GM12801 (cell line): ENCODE data around the gene CAPG.

Source experiments
- TF ChIP-seq, protein P1 (sequence below): IDR thresholded peaks from one replicate; pipeline ENCODE4 v1.5.1; 2011; ENCODE audit warnings: control low read depth; ENCODE audit not compliant: insufficient read length; ENCODE audit errors: extremely low read depth

CAPG gene

DNA sequence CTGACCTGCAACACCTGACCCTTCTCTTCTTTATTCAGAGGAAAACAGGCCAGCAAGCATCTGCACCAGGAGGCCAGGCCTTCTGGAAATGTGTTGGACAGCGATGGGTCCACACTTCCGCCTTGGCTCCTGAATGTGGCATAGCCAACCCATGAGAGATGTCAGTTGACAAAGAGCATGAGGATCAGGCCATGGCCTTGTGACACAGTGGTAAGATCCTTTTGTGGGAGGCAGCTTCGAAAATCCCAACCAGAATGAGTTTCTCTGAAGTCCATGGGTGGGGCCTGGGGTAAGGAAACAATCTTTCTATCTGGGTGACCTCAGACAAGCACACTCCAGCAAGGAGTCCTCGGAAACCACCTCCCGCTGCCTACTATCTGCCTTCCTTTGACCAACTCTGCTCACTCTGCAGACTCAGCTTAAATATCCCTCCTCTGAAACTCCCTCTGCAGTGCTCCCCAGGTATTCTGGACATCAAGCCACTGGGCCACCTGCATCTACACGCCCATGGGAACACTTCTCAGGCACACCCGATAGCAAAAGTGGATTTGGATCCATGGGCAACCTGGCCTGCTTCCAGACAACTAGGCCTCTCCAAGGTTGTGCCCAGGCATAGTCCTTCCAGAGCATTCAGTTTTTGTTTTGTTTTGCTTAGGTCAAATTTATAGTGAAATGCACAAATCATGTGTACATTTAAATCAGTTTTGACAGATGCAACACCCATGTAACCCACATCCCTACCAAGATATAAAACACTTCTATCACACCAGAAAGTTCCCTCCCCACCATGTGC, 4.8 kb upstream of the CAPG start:
- TF ChIP-seq, protein P1, sequence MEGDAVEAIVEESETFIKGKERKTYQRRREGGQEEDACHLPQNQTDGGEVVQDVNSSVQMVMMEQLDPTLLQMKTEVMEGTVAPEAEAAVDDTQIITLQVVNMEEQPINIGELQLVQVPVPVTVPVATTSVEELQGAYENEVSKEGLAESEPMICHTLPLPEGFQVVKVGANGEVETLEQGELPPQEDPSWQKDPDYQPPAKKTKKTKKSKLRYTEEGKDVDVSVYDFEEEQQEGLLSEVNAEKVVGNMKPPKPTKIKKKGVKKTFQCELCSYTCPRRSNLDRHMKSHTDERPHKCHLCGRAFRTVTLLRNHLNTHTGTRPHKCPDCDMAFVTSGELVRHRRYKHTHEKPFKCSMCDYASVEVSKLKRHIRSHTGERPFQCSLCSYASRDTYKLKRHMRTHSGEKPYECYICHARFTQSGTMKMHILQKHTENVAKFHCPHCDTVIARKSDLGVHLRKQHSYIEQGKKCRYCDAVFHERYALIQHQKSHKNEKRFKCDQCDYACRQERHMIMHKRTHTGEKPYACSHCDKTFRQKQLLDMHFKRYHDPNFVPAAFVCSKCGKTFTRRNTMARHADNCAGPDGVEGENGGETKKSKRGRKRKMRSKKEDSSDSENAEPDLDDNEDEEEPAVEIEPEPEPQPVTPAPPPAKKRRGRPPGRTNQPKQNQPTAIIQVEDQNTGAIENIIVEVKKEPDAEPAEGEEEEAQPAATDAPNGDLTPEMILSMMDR = no peak

- TF ChIP-seq, protein P1 = no peak
These were observed 3.6 kb upstream of the CAPG start for GRCh38 chr2:85413592-85414420.

- TF ChIP-seq, protein P1 = no peak
These were observed 1.2 kb upstream of the CAPG start for GRCh38 chr2:85411405-85411748.

DNA sequence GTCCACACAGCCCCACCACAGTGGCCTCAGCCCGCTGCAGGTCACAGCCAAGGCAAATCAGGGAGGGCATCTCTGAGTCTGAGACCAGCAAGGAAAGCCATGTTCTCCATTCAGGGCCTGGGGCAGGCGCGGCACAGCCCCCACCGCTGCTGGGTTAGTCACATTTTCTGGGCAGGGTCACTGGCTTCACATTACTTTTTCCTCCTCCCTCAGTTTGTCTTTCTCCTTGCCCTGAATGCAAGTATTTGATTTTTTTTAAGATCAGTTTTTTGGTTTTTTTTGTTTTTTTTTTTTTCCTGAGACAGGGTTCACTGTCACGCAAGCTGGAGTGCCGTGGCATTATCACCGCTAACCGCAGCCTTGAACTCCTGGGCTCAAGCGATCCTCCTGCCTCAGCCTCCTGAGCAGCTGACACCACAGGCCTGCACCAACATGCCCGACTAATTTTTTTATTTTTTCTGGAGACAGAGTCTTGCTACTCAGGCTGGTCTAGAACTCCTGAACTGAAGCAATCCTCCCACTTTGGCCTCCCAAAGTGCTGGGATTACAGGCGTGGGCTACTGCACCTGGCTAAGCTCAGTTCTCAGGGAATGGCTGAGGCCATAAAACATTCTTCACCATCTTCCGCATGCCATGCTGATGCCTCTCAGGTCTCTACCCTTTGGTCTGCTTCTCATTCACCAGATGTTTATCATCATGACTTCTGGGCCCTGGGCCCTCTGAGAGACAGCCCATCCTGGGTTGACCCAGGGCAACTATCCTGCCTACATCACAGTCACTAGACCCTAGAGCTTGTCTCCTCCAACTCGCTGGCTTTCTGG, 628 bp upstream of the CAPG start:
- TF ChIP-seq, protein P1 = no peak

DNA sequence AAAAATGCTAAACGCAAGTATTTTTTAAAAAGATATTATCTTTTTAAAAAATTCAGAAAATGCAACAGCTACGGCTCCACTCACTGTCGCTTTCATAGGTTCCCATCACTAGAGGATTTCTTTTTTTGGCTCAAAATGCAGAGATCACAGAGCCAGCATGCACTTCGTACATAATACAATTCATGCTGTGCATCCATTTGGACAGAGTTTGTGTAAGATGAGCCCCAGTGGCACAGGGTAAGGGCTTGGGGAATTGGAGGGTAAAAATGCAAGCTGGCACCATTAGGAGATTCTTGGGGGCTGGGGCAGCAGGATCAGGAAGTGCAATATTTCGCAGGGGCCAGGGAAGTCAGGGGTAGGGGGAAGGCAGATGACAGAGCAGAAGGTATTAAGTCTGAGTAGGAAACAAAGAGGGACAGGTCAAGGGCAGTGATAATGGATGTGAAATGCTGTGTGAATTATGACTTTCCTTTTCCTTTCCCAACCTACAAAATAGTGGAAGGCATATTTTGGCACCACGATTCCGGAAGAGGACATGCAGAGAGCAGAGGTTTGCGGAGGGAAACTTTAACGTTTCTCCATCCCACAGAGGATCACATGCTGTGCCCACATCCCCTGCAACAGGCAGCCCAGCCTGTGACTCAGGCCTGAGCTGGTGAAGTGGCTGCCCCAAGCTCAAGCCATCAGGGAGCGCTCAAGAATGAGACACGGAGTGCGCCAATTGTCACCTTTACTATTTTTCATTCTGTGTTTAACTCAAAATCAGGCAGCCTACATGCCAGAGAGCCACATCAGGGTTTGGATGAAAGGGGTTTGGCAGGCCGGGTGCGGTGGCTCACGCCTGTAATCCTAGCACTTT, 4.7 kb downstream of the CAPG start:
- TF ChIP-seq, protein P1 = no peak

DNA sequence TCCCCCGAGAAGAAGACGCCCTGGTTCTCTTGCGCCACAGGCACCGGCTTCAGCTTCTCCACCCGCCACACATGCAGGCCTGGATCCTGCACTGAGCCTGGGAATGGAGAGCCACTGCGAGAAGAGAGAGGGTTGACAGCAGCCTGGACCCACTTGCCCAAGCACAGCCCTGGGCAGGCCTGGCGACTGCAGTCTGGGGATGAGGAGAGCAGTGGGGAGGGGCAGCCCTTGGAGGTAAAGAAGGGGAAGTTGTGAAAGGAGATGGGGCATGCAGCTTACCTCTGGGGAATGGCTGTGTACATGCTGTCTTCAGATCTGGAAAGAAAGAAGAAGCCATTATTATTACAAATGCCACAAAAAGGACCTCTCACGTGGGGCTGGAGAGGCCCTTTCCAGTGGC, 8.3 kb downstream of the CAPG start:
- TF ChIP-seq, protein P1 = no peak
